Measurements from ENCODE around the gene PARM1. TPM values are rescaled to one million over a fixed set of nuclear protein-coding genes. Genes with fewer than 3 reads are reported as not detected.

The PARM1 gene
- total RNA-seq, 3 donors from 2014 or later (not counting 1 experiment from before 2014, with no cell fraction given) = 0.14 to 1.4 (median 0.24) TPM

- no peak for TF ChIP-seq CTCF (IDR thresholded peaks at IDR 0.05)
- no peak for ATAC-seq
- Mint-ChIP-seq H3K4me3 (no peak overlapping the region), H3K36me3 (no peaks in the 10 kb centered on the region), H3K9me3 (peaks cover 3 to 4% of the 10 kb centered on the region in 2 donors), H3K27ac (no peak overlapping the region), H3K27me3 (ENCODE audit: low read depth in 2 of 2) (no peaks in the 10 kb centered on the region), H3K4me1 (no peaks in the 10 kb centered on the region)
- no peaks in the 10 kb centered on the region for H3K27me3 ChIP-seq (ENCODE audit: control insufficient read depth, insufficient read depth, low read length)
- intact Hi-C loops (cut with micrococcal nuclease) = no loop called here
- H3K36me3 ChIP-seq (ENCODE audit: control insufficient read depth, insufficient read depth, low read length) = no peaks in the 10 kb centered on the region
- H3K27ac ChIP-seq (ENCODE audit: low read length) = no peak overlapping the region
- H3K4me1 ChIP-seq (ENCODE audit: control insufficient read depth, insufficient read depth, low read length) = no peaks in the 10 kb centered on the region
- no peak for DNase-seq
- no peak overlapping the region for H3K4me3 ChIP-seq (ENCODE audit: low read length)
- H3K9me3 ChIP-seq (ENCODE audit: control insufficient read depth, insufficient read depth, low read length) = no peaks in the 10 kb centered on the region
- WGBS (ENCODE audit: insufficient coverage) = 100% methylated on average over 1 of the region's 2 CpGs
Measured at GRCh38 chr4:75015627-75016026, 82.7 kb downstream of the PARM1 start.

GRCh38 chr4:75016472-75016871 lies 83.6 kb downstream of the PARM1 start:
- TF ChIP-seq CTCF (IDR thresholded peaks at IDR 0.05) = no peak

GRCh38 chr4:75018811-75019479 lies 86.0 kb downstream of the PARM1 start:
- no peaks in the 10 kb centered on the region for H3K36me3 Mint-ChIP-seq
- Histone ChIP-seq H3K9me3 (ENCODE audit: control insufficient read depth, insufficient read depth, low read length) (no peaks in the 10 kb centered on the region), H3K4me3 (ENCODE audit: low read length) (no peak overlapping the region), H3K27ac (ENCODE audit: low read length) (no peak overlapping the region), H3K4me1 (ENCODE audit: control insufficient read depth, insufficient read depth, low read length) (no peaks in the 10 kb centered on the region), H3K36me3 (ENCODE audit: control insufficient read depth, insufficient read depth, low read length) (no peaks in the 10 kb centered on the region), H3K27me3 (ENCODE audit: control insufficient read depth, insufficient read depth, low read length) (no peaks in the 10 kb centered on the region)
- DNase-seq = no peak
- no peak overlapping the region for H3K4me3 Mint-ChIP-seq
- TF ChIP-seq CTCF (IDR thresholded peaks at IDR 0.05) = no peak
- peaks cover 3 to 7% of the 10 kb centered on the region in 2 donors for H3K9me3 Mint-ChIP-seq
- 75% methylated on average over 3 of the region's 3 CpGs for WGBS (ENCODE audit: insufficient coverage)
- ATAC-seq = no peak
- no peaks in the 10 kb centered on the region for H3K27me3 Mint-ChIP-seq (ENCODE audit: low read depth in 2 of 2)
- no peak overlapping the region for H3K27ac Mint-ChIP-seq
- no peaks in the 10 kb centered on the region for H3K4me1 Mint-ChIP-seq
- intact Hi-C loops (cut with micrococcal nuclease) = no loop called here

More at GRCh38 chr4:75016472-75016871, 83.6 kb downstream of the PARM1 start:
- Histone ChIP-seq H3K4me1 (ENCODE audit: control insufficient read depth, insufficient read depth, low read length) (no peaks in the 10 kb centered on the region), H3K4me3 (ENCODE audit: low read length) (no peak overlapping the region), H3K36me3 (ENCODE audit: control insufficient read depth, insufficient read depth, low read length) (no peaks in the 10 kb centered on the region), H3K27ac (ENCODE audit: low read length) (no peak overlapping the region), H3K9me3 (ENCODE audit: control insufficient read depth, insufficient read depth, low read length) (no peaks in the 10 kb centered on the region), H3K27me3 (ENCODE audit: control insufficient read depth, insufficient read depth, low read length) (no peaks in the 10 kb centered on the region)
- Mint-ChIP-seq H3K4me3 (no peak overlapping the region), H3K27ac (no peak overlapping the region), H3K36me3 (no peaks in the 10 kb centered on the region), H3K27me3 (ENCODE audit: low read depth in 2 of 2) (no peaks in the 10 kb centered on the region), H3K9me3 (peaks cover 3 to 6% of the 10 kb centered on the region in 2 donors), H3K4me1 (no peaks in the 10 kb centered on the region)
- DNase-seq (no peak), ATAC-seq (no peak)
- intact Hi-C loops (cut with micrococcal nuclease) = no loop called here
- WGBS (ENCODE audit: insufficient coverage) = 64% methylated on average over 6 of the region's 6 CpGs

GRCh38 chr4:75025431-75025830 lies 92.5 kb downstream of the PARM1 start:
- TF ChIP-seq CTCF (IDR thresholded peaks at IDR 0.05) = no peak
- Histone ChIP-seq H3K27ac (ENCODE audit: low read length) (no peak overlapping the region), H3K4me3 (ENCODE audit: low read length) (no peak overlapping the region), H3K36me3 (ENCODE audit: control insufficient read depth, insufficient read depth, low read length) (no peaks in the 10 kb centered on the region), H3K4me1 (ENCODE audit: control insufficient read depth, insufficient read depth, low read length) (no peaks in the 10 kb centered on the region), H3K27me3 (ENCODE audit: control insufficient read depth, insufficient read depth, low read length) (no peaks in the 10 kb centered on the region), H3K9me3 (ENCODE audit: control insufficient read depth, insufficient read depth, low read length) (no peaks in the 10 kb centered on the region)
- no peaks in the 10 kb centered on the region for H3K4me1 Mint-ChIP-seq
- H3K9me3 Mint-ChIP-seq = peaks cover 3 to 12% of the 10 kb centered on the region in 2 donors
- H3K27ac Mint-ChIP-seq = no peak overlapping the region
- no peak for DNase-seq
- no peaks in the 10 kb centered on the region for H3K36me3 Mint-ChIP-seq
- intact Hi-C loops (cut with micrococcal nuclease) = no loop called here
- WGBS (ENCODE audit: insufficient coverage) = 87% methylated on average over 4 of the region's 5 CpGs
- H3K4me3 Mint-ChIP-seq = no peak overlapping the region
- ATAC-seq = no peak
- H3K27me3 Mint-ChIP-seq (ENCODE audit: low read depth in 2 of 2) = no peaks in the 10 kb centered on the region

All from natural killer cell (primary cell).